GM21367 (cell line): ENCODE results near the gene DRC1.
"Not testable (repeated sequence)": the region's sequence is repeated elsewhere in the genome, so short reads cannot be mapped to it uniquely, and the experiment has no call there.

ENCODE experiments used
- ATAC-seq: cut with Tn5 transposase; IDR thresholded peaks from one replicate; pipeline ENCODE4 v1.9.1; 2021; ENCODE audit not compliant: unreplicated experiment

Gene DRC1

GRCh38 chr2:26462511-26463243, 61.0 kb downstream of the DRC1 start:
- ATAC-seq = no peak

- no peak for ATAC-seq
Measured at GRCh38 chr2:26463244-26464192, 61.8 kb downstream of the DRC1 start.

- ATAC-seq = no peak
Measured at GRCh38 chr2:26464390-26465265, 62.9 kb downstream of the DRC1 start.

- no peak for ATAC-seq
Measured at GRCh38 chr2:26465266-26465925, 63.7 kb downstream of the DRC1 start.

- ATAC-seq = no peak
Measured at GRCh38 chr2:26465981-26466471, 64.3 kb downstream of the DRC1 start.

GRCh38 chr2:26466662-26467310, 65.1 kb downstream of the DRC1 start:
- no peak for ATAC-seq

- ATAC-seq = not testable (repeated sequence)
Measured at GRCh38 chr2:26468544-26468943, 66.8 kb downstream of the DRC1 start.

GRCh38 chr2:26469092-26469710, 67.5 kb downstream of the DRC1 start:
- ATAC-seq = no peak

- ATAC-seq = no peak
Measured at GRCh38 chr2:26469955-26470354, 68.2 kb downstream of the DRC1 start.

- no peak for ATAC-seq
Measured at GRCh38 chr2:26470601-26471260, 69.0 kb downstream of the DRC1 start.

- no peak for ATAC-seq
Measured at GRCh38 chr2:26471289-26471688, 69.6 kb downstream of the DRC1 start.

- no peak for ATAC-seq
Measured at GRCh38 chr2:26471766-26472706, 70.3 kb downstream of the DRC1 start.

- no peak for ATAC-seq
Measured at GRCh38 chr2:26472821-26473655, 71.3 kb downstream of the DRC1 start.

- no peak for ATAC-seq
Measured at GRCh38 chr2:26473796-26474195, 72.1 kb downstream of the DRC1 start.

- ATAC-seq = no peak
Measured at GRCh38 chr2:26474261-26474785, 72.6 kb downstream of the DRC1 start.

- ATAC-seq = no peak
Measured at GRCh38 chr2:26475037-26475436, 73.3 kb downstream of the DRC1 start.
